Hepatocyte (in vitro differentiated cells): ENCODE data around the gene ITIH6. TPM values are rescaled to one million over a fixed set of nuclear protein-coding genes. Genes with fewer than 3 reads are reported as not detected.

Experiments used
- DNase-seq: peaks from one replicate; pipeline ENCODE4 v3.0.0-alpha.2; 2016; ENCODE audit warnings: low spot score
- H2AFZ ChIP-seq: fragments of 200-600 bp; sonication (generic); 2 replicates; pipeline ENCODE4 v1.6.0; 2016; ENCODE audit warnings: antibody characterized with exemption, mild to moderate bottlenecking
- H3K27ac ChIP-seq: fragments of 200-600 bp; sonication (generic); 2 replicates; pipeline ENCODE4 v1.5.1; 2016; ENCODE audit warnings: mild to moderate bottlenecking
- H3K27me3 ChIP-seq: fragments of 200-600 bp; sonication (generic); 2 replicates; pipeline ENCODE4 v1.6.1; 2016
- H3K36me3 ChIP-seq: fragments of 200-600 bp; sonication (generic); replicated peaks from 2 replicates; pipeline ENCODE4 v1.5.1; 2016; ENCODE audit warnings: low read depth; ENCODE audit not compliant: insufficient read depth
- H3K4me1 ChIP-seq: fragments of 200-600 bp; sonication (generic); 2 replicates; pipeline ENCODE4 v1.5.1; 2016; ENCODE audit warnings: mild to moderate bottlenecking, moderate library complexity; ENCODE audit not compliant: insufficient read depth
- H3K4me2 ChIP-seq: fragments of 200-600 bp; sonication (generic); 2 replicates; pipeline ENCODE4 v1.6.0; 2016
- H3K4me3 ChIP-seq: fragments of 200-600 bp; sonication (generic); 2 replicates; pipeline ENCODE4 v1.5.1; 2016; ENCODE audit warnings: mild to moderate bottlenecking
- H3K79me2 ChIP-seq: fragments of 200-600 bp; sonication (generic); 2 replicates; pipeline ENCODE4 v1.6.0; 2017; ENCODE audit warnings: mild to moderate bottlenecking
- H3K9me2 ChIP-seq: fragments of 200-600 bp; sonication (generic); replicated peaks from 2 replicates; pipeline ENCODE4 v1.6.0; 2017; ENCODE audit warnings: mild to moderate bottlenecking; ENCODE audit not compliant: insufficient read depth
- H3K9me3 ChIP-seq: fragments of 200-600 bp; sonication (generic); 2 replicates; pipeline ENCODE4 v1.5.1; 2016; ENCODE audit warnings: low read depth, mild to moderate bottlenecking
- H4K20me1 ChIP-seq: fragments of 200-600 bp; sonication (generic); 2 replicates; pipeline ENCODE4 v1.6.0; 2016; ENCODE audit warnings: mild to moderate bottlenecking; ENCODE audit not compliant: insufficient read depth, poor library complexity, severe bottlenecking
- EZH2 ChIP-seq: fragments of 200-600 bp; sonication (generic); IDR thresholded peaks from 2 replicates; pipeline ENCODE4 v1.6.1; 2016; ENCODE audit warnings: antibody characterized with exemption, mild to moderate bottlenecking, borderline replicate concordance
- EZH2phosphoT487 ChIP-seq: fragments of 200-600 bp; sonication (generic); IDR thresholded peaks from one replicate; pipeline ENCODE4 v1.6.1; 2018; ENCODE audit warnings: antibody characterized with exemption, mild to moderate bottlenecking, low read depth, moderate library complexity; ENCODE audit not compliant: unreplicated experiment, severe bottlenecking
- WGBS: methylation state at CpG from one replicate; pipeline ENCODE4 v1.1.6; 2016; ENCODE audit warnings: low lambda C conversion rate; ENCODE audit errors: missing lambda C conversion rate; 5-methylcytosine and 5-hydroxymethylcytosine counted together
- polyA plus RNA-seq: library from polyadenylated mRNA; unstranded; fragments of >200 nt; fragmentation: Nextera tagmentation; extraction: Ambion mirVana; gene quantifications from 2 replicates; pipeline ENCODE4 v1.2.1, GENCODE V29; 2016
- total RNA-seq: library from RNA; depleted of rRNA; stranded (reverse); fragments of >200 nt; gene quantifications from 2 replicates; pipeline ENCODE4 v1.2.3, GENCODE V29; 2014
- TF ChIP-seq, protein P1 (sequence below): fragments of 200-600 bp; sonication (generic); IDR thresholded peaks from 2 replicates; pipeline ENCODE4 v1.5.1; 2016; ENCODE audit warnings: antibody characterized with exemption, mild to moderate bottlenecking; ENCODE audit not compliant: poor library complexity

ITIH6 gene
- total and polyA plus RNA-seq, 2 experiments from 2014 or later = not detected

DNA sequence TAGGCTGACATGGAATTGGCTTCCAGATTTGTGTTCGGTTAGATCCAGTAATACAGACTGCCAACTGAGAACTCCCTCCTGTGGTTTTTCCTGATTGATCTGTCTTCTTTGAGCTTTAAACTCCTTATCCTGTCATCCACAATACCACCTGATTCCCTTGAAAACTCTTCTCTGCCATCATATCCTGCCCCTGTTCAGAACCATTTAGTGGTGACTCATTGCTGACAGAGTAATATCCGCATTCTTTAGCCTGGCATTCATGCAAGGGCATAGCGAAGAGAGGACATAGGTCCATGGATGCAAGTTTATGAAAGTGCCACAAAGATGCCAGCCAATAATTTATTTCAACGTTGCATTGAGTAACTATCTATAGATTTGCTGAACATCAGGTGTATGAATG, 76.6 kb downstream of the ITIH6 start:
- Histone ChIP-seq H2AFZ (no peak overlapping the region), H4K20me1 (no peaks in the 10 kb centered on the region), H3K27ac (no peak overlapping the region), H3K9me3 (no peaks in the 10 kb centered on the region), H3K36me3 (no peaks in the 10 kb centered on the region), H3K27me3 (no peaks in the 10 kb centered on the region), H3K4me3 (no peak overlapping the region), H3K4me2 (no peak overlapping the region), H3K79me2 (no peaks in the 10 kb centered on the region), H3K9me2 (no peaks in the 10 kb centered on the region), H3K4me1 (no peaks in the 10 kb centered on the region)
- 76% methylated on average over 4 of the region's 4 CpGs for WGBS
- TF ChIP-seq EZH2 = no peak
- TF ChIP-seq EZH2phosphoT487 = no peak
- TF ChIP-seq, protein P1, sequence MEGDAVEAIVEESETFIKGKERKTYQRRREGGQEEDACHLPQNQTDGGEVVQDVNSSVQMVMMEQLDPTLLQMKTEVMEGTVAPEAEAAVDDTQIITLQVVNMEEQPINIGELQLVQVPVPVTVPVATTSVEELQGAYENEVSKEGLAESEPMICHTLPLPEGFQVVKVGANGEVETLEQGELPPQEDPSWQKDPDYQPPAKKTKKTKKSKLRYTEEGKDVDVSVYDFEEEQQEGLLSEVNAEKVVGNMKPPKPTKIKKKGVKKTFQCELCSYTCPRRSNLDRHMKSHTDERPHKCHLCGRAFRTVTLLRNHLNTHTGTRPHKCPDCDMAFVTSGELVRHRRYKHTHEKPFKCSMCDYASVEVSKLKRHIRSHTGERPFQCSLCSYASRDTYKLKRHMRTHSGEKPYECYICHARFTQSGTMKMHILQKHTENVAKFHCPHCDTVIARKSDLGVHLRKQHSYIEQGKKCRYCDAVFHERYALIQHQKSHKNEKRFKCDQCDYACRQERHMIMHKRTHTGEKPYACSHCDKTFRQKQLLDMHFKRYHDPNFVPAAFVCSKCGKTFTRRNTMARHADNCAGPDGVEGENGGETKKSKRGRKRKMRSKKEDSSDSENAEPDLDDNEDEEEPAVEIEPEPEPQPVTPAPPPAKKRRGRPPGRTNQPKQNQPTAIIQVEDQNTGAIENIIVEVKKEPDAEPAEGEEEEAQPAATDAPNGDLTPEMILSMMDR = no peak
- DNase-seq = no peak

DNA sequence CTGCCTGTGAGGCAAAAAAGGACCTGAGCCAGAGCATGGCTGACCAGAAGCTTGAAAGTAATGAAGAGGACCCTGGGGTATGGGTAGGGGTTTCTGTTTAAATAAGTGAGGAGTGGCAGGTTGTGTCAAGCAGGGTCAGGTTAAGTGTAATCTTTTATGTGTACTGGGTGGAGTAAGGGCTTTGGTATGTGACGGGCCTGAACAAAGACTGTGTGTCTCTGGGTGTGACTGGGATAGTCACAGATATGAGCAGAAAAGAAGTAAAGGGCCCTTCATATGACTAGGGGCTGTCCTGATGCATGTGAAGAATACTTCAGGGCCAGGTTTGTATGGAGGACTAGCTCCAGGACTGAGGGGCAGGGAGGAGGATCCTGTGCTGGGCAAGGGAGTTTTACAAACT, 82.4 kb downstream of the ITIH6 start:
- Histone ChIP-seq H4K20me1 (no peaks in the 10 kb centered on the region), H3K9me3 (no peaks in the 10 kb centered on the region), H3K4me2 (no peak overlapping the region), H3K9me2 (no peaks in the 10 kb centered on the region), H3K27ac (peak overlapping the region; percentile 70), H3K27me3 (no peaks in the 10 kb centered on the region), H3K4me3 (no peak overlapping the region), H3K36me3 (no peaks in the 10 kb centered on the region), H2AFZ (no peak overlapping the region), H3K4me1 (no peaks in the 10 kb centered on the region), H3K79me2 (no peaks in the 10 kb centered on the region)
- WGBS = 52% methylated on average over 1 of the region's 1 CpG
- TF ChIP-seq EZH2phosphoT487 = no peak
- TF ChIP-seq, protein P1 = no peak
- no peak for TF ChIP-seq EZH2
- no peak for DNase-seq

DNA sequence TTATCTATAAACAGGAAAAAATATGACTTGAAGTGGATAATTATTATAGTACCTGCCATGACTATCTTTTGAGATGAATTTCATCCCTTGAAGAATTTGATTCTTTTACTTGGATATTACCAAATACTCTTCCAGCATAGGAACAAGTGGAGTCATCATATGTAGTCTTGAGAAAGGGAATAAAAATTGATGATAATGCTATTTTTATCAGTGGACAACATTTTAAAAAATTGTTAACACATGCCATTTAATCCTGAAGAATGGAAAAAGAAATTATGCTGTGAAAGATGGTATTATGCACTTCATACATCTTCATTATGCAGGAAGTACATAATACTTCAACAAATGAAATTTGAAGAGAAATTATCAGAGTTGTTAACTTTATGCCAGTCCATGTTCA, 83.6 kb downstream of the ITIH6 start:
- TF ChIP-seq EZH2 (no peak), EZH2phosphoT487 (no peak)
- TF ChIP-seq, protein P1 = no peak
- H3K4me1 ChIP-seq = no peaks in the 10 kb centered on the region
- H3K9me3 ChIP-seq = no peaks in the 10 kb centered on the region
- H3K4me3 ChIP-seq = no peak overlapping the region
- H3K4me2 ChIP-seq = no peak overlapping the region
- H3K27ac ChIP-seq = no peak overlapping the region
- no peaks in the 10 kb centered on the region for H3K9me2 ChIP-seq
- no peak overlapping the region for H2AFZ ChIP-seq
- no peaks in the 10 kb centered on the region for H3K79me2 ChIP-seq
- no peaks in the 10 kb centered on the region for H3K27me3 ChIP-seq
- DNase-seq = no peak
- no peaks in the 10 kb centered on the region for H3K36me3 ChIP-seq
- H4K20me1 ChIP-seq = no peaks in the 10 kb centered on the region

DNA sequence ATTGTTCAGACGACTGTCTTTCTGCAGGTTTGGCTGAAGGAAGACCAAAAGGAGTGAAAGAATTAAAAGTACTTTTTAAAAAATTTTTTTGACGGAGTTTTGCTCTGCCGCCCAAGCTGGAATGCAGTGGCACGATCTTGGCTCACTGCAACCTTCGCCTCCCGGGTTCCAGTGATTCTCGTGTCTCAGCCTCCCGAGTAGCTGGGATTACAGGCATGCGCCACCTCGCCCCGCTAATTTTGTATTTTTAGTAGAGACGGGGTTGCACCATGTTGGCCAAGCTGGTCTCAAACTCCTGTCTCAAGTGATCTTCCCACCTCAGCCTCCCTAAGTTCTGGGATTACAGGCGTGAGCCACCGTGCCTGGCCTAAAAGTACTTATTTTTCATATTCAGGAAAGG, 86.3 kb downstream of the ITIH6 start:
- no peak for DNase-seq
- Histone ChIP-seq H4K20me1 (no peaks in the 10 kb centered on the region), H3K4me1 (no peaks in the 10 kb centered on the region), H3K9me2 (no peaks in the 10 kb centered on the region), H3K27ac (no peak overlapping the region), H3K27me3 (no peaks in the 10 kb centered on the region), H2AFZ (no peak overlapping the region), H3K79me2 (no peaks in the 10 kb centered on the region), H3K9me3 (no peaks in the 10 kb centered on the region), H3K4me2 (no peak overlapping the region), H3K36me3 (no peaks in the 10 kb centered on the region), H3K4me3 (no peak overlapping the region)
- WGBS = 93% methylated on average over 14 of the region's 14 CpGs
- TF ChIP-seq EZH2phosphoT487 (no peak), EZH2 (no peak)
- TF ChIP-seq, protein P1 = no peak
